Measurements from ENCODE around the gene TH.

TH gene

DNA sequence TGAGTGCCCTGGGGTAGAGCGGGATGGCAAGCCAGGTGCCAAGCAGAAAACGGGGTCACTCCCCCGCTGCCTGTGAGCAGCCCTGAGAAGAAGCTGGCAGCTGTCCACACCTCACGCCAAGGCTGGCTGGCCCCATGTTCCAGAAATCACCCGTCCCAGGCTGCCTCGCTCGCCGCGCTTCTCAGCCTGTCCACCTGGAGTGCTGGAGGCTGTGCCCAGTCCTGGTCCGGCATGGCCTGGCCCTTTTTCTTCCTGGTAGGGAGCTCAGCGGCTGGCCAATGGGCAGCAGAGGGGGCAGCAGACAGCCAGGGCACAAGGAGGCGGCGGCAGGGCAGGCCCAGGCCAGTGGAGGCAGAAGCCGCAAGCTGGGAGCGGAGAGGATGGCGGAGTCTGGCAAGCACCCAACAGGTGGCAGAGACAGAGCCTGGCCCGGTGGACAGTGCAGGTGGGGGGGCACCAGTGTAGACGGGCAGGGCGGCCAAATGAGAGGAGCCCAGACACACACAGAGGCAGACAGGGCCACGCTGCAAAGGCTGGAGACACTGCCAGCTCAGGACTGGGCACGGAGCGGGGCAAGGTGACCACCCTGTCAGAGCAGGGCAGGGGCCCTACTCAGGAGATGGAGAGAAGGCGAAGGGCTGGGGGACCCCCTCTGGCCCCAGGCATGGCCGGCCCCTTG lies 37.2 kb upstream of the TH start:
- no peak for DNase-seq

DNA sequence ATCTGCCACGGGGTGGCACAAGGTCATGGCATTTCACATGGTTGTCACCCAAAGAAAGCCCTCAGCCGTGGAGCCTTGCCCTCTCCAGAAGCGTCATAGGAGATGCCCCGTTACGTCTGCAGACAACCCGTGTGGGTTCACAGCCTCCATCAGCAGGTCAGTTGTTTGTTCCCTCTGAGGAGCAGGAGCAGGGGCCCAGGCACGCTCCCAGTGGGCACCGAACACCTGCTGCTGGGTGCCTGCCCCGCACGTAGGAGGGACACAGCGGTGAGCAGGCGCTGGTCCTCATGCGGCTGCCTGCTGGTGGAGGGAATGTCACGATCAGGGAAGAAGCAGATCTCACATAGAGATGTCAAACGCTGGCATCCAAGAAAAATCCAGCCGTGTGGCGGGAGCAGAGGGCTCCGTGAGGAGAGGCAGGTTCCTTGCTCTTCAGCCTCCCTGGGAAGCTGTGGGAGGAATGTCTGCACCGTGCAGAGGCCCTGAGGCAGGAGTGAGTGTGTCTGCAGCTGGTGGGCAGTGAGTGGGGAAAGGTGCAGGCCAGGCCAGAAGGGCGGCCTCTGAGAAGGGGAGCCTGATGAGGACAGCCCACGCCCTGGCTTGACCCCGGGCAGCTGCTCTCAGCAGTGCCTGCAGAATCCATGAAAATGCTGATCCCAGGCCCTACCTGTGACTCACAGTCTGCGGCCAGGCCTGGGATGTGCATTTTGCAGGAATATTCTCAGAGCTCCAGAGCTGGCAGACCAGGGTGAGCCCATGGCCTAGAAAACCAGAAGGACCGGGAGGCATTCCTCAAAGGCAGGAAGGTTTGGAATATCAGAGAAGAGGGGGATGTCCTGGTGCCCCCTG lies 36.4 kb upstream of the TH start:
- DNase-seq = no peak

DNA sequence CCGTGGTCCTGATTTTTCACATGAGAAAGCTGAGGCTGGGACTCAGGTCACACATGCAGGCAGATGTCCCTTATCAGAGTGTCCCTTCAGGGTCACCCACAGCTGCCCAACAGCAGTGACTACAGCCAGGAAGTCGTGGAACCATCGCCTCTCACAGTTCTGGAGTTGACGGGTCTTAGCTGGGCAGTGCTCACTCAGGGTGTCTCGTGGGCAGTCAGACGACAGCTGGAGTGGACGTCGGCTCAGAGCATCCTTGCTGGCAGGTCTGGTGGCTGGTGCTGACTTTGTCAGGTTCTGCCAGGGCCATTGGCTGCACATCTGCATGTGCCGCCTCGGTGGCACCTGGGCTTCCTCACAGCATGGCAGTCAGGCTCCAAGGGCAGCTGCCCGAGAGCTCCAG lies 35.6 kb upstream of the TH start:
- DNase-seq = no peak

DNA sequence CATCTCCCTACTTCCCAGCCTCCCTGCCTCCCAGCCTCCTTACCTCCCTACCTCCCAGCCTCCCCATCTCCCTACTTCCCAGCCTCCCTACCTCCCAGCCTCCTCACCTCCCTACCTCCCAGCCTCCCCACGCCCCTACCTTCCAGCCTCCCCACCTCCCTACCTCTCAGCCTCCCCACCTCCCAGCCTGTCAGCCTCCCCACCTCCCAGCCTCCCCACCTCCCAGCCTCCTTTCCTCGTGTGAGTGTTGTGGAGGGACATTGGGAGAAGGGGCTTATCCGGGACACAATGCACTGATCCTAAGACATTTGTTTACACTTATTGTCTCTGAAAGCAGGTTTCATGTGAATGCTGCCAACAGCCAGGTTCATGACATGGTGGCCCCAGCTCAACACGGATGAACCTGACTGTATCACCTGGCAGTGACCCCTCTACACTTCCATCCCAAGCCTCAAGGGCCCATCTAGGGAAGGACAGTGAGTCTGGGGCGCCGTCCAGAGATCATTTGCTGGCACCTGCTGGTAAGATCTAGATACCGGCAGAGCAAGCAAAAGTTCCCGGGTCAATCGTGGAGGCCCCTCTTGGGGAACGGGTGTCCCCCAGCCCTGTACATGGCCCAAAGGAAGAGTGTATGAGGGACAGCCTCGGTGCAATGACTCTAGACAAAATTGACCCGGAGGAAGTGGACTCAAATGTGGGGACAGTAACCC lies 34.5 kb upstream of the TH start:
- DNase-seq = peak in 1 of 5 donors; percentile 2

DNA sequence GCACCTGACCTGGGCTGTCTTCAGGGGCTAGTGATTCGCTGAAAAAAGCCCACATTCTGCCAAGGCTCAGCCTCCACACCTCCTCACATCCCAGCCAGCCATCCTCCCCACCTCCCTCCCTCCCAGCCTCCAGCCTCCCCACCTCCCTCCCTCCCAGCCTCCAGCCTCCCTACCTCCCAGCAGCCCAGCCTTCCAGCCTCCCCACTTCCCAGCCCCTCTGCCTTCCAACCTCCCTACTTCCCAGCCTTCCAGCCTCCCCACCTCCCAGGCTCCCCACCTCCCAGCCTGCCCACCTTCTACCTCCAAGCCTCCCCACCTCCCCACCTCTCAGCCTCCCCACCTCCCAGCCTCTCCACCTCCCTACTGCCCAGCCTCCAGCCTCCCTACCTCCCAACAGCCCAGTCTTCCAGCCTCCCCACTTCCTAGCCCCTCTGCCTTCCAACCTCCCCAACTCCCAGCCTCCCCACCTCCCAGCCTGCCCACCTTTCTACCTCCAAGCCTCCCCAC lies 33.7 kb upstream of the TH start:
- DNase-seq = peak in 1 of 5 donors; percentile 5

DNA sequence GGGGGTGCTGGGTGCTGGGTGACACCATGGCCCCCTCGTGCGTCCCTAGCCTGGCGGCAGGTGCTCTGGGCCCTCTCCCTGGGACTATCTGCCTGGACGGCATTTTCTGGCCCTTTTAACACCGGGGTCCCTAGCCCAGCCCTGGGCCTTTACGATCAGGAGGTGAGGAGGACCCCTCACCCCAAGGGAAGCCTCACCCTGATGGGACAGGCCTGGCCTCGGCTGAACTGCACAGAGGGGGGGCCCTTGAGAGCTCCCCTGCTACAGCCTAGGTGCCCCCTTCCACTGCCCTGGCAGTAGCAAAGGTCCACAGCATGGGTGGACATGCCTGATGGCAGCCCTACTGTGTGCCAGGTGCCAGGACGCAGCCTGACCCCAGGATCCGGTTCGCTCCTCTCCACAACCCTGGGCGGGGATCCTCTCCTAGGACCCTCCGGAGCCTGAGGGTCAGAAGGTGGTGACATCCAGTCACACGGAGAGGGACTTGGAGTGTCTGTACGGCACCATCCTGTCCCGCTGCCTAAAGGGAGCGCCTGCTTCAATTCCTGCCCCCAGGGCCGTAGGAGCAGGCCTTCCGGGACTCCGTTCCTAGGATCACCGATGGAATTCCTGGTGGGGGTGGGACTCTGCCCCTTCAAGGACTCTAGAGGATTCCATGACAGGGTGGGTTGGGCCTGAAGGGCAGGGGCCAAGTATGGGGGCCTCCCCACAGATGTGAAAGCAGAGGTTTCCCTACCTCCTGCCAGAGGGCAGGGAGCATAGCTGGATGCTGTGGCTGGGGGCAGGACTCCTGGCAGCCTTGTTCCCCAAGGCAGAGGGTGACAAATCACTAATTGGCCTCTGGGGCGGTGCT lies 33.0 kb upstream of the TH start:
- peak in 1 of 5 donors; percentile 11 for DNase-seq

DNA sequence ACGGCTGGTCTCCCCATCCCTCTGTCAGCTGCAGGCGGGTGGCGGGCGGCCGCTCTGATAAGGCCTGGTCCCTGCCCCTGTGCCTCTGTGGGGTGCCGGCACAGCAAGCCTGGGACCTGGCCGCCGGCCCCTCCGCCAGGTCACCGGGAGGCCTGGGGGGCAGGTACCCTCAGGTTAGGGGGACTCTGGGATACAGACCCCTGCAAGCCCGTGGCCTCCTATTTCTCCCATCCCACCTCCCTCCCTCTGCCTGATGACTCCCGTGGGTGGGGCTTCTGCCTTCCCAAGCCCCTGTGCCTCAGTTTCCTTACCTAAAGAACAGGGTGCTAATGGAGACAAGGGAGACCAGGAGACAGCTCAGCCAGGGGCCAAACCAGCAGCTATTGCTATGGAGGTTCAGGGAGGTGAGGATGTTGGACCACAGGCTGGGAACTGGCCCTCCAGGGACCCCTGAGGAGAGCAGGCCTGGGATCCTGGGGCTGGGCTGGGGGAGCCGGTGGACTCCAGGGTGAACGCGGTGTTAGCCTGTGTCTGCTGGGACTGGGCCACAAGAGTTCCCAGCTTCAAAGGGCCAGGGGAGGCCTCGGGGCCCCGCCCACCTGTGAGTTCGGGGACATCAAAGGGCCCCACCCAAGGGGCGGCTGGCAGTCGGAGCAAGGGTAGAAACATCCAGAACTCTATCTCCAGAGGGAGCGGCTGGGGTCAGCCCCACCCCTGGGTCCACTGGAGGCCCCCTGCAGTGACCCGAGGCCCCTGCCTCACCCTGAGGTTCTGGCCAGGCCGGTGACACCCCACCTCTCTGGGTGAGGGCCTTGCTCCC lies 32.0 kb upstream of the TH start:
- peak in 1 of 5 donors; percentile 5 for DNase-seq

DNA sequence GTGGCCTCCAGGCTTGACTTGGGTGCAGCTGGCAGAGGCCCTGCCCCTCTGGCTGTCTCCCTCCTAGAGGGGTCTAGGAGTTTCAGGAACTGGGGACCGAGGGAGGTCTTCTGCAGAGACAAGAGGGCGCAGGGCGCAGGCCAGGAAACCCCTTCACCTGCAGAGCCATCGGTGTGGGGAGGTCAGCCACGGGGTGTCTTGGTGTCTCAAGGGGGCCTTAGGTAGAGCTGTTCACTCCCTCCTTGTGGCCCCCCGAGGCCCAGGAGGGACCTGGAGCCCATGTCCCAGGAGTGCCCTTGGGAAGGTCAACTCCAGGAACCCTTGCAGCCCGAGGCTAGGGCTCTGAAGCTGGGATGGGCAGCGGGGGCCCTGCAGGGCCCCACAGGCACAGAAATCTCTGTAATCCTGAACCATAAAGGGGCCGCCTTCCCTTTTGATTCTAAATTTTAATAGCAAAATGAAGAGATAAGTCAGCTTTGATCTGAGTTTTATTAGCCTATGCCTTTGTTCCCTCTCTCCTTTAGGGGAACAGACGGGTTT lies 31.4 kb upstream of the TH start:
- DNase-seq = peak in 1 of 5 donors; percentile 5

DNA sequence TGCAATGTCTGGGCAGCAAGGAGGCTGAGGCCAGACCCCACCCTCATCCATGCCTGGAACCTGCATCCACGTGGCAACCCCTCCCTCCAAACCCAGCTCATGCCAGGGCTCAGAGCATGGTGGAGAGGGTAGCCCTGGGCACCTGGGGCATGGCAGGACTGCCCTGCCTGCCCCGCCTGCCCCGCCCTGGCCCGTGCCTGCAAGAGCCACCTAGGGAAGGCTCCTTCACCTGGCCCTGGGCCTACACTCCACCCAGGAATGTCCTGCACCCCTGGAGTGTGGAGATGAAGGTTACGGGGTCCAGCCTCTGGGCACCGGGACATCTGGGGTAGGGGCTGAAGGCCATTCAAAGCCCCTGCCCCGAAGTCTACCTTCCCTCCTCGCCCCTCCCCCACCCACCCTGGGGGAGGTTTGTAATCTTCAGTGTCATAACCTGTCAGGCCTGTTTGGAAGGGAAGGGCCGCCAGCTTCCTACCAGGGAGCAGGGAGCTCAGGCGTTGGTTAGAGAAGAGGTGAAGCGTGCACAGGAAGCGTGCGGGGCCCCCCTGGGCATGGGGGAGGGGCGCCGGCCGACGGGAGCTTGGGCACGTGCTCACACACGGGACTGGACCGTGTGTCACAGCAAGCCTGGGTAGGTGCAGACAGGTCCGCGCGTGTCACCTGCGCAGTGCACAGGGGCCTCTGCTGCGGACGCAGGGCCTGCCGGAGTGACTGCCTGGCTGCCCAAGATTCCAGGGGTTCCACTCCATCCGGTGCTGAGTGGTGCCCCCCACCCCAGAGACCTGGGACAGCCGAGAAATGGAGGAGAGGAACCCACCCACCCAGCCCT lies 30.7 kb upstream of the TH start:
- DNase-seq = no peak

DNA sequence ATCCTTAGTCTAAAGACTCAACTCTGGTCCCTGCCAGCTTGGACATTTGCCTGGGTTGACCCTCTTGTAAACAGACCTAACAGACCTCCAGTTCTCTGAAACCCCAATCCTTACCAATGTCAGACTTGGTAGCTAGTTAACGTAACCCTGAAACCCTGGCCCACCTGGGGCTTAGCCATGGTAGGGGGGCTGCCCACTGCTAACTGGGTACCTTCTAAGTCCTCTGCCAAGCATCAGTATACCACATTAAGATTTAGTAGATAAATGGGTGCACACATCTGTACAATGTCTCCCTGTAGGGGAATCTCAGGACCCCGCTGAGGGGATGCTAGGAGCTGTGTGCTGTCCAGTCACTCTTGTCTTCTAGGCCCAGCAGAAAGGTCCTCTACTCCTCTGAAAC lies 29.9 kb upstream of the TH start:
- DNase-seq = no peak

DNA sequence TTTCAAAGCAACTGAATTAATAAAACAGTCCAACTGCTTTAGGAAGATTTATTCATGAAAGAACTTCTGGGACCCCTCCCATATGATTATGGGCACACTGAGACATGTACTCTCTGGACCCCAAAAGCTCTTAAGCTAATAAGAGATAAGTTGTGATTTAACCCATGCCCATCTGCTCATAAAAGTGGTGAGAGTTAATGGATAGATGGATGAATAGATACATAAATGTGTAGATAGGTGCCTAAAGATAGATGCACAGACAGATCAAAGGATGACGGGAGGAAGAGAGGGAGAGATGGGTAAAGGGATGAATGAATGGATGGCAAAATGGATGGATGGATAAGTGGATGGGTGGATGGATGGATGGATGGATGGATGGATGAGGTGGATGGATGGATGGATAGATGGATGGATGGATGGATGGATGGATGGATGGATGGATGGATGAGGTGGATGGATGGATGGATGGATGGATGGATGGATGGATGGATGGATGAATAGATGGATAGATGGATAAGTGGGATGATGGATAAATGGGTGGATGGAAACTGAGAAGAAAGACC lies 29.4 kb upstream of the TH start:
- DNase-seq = no peak

DNA sequence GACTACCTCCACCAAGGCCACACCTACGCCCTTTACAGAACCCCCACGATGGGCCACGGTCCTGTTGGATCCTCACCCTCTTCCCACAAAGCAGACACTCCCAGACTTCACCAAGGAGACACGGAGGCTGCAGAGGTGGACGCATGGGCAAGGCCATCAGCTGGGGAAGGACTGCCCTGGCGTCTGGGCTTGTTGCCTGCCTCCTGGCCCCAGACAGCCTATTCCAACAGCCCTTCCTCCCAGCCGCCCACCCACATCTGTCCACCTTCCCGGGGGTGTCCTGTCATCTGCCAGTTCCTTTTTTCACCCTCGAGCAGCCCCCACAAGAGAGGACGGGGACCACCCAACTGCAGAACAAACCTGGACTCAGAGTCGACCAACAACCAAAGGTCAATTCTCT lies 28.9 kb upstream of the TH start:
- DNase-seq = no peak

DNA sequence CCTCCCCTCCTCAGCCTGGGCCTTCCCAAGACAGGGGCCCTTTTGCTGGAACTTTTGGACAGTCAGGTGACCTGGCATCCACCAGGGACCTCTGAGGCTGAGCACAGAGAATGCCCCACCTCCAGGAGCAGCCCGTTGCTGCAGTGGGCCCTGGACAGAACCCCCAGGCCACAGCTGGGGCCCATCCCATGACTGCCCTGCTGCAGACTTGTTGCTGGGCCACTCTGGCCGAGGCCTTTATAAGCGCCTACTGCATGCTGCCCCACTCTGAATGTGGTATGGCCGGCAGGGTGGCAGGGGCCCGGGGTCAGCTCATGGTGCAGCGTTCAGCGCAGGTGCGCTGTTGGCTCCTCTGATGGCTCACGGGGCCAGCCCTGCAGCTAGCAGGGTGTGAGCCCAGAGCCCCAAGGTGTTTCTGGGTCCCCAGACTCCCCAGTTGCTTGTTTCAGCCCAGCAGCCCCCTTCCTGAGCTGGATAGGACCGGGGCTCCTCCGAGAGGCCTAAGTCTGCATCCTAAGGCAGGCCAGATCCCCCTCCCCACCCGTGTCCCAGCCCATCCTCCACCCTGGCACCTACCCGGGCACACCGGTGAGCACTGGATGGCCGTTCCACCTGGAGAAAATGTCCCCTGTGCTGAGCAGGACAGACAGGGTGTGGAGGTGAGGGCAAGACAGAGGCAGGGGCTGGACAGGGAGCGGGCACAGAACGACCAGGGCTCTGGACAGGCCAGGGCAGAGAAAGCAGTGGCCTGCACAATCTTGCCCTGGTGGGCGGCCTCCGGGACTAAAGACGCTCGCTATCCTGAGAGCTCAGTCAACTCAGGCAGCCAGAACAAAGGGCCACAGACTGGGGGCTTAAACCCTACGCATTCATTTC lies 28.1 kb upstream of the TH start:
- no peak for DNase-seq

DNA sequence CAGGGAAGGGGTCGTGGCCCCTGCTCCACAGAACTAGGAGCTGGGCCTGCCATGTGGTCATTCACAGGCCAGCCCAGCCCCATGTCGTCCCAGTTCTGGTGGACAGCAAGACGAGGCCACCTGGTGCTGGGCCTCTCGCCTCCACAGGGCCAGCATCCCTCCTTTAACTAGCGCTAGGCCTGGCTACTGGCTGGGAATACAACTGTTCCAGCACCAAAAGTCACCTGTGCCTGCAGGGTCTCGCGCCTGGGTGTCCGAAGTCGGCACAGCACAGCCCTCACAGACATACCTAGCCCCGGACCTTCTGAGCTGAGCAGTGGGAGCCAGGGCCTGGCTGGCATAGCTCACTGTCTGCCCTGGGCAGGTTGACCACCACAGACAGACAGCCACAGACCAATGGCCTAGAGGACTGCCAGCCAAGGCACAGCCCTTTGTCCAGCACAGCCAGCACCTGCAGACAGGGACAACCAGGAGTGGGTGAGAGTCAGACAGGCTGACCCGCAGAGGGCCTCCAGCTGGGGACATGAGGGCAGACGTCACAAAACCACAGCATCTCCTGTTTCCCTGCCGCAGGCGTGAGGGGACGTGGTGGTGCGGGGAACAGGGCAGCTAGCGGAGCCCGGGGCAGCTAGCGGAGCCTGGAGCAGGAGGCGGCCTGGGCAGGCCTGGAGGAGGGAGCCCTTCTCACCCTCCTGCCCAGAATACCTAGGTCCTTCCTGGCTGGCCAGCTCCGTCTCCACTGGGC lies 27.2 kb upstream of the TH start:
- no peak for DNase-seq

DNA sequence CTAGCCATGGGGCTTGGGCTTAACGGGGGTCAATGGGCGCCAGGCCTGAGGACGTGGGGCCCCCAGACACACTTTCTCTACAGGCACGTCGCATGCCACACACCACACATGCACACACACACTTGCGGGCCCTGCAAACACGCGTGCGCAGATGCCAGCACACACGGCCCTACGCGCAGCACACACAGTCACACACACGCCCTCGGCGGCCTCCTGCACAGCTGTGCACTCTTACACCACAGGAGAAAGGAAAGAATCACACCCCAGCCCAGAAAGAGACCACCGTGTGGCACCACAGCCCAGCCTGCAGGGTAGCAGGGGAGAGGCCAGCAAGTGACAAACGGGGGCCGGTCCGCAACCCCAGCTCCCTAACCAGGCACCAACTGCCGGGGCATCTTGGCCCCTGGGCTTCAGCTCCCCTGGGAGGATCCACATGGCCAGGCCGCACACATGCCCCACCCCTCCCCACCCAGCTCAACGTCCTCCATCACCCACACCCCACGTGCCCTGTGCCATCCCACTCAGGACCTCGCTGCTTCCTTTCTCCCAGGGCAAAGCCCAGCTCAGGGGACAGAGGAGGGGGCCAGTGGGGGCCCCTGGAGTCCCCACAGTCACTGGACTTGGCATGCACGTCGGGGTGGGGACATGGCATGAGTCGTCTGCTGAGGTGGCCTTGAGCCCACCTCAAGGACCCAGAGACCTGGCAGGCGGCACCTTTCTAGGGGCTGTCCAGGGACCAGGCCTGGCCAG lies 26.3 kb upstream of the TH start:
- no peak for DNase-seq

DNA sequence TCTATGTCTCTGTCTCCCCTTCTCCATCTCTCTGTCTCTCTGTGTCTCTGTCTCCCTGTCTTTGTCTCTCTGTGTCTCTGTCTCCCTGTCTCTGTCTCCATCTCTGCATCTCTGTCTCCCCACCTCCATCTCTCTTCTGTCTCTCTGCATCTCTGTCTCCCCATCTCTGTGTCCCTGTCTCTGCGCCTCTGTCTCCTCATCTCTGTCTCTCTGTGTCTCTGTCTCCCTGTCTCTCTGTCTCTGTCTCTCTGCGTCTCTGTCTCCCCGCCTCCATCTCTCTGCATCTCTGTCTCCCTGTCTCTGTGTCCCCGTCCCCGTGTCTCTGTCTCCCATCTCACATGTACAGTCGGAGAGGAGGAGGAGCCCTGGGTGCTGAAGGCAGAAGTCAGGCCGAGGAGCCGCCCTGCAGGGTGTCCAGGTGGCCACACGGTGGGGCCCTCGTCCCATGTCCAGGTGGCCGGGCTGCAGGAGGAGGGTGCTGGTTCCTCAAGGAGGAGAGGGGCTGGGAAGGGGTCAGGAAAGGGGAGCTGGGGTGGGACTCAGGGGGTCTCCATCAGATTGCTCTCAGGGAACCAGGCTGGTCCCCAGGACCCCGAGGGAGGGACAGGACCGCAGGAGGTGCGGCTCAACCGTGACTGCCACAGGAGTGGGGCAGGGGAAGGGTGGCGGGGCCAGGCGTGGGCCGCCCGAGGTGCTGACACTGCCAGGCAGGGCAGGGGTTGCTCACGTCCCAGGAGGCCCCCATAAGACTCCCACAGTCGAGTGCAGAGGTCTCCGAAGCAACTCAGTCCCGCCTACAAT lies 25.6 kb upstream of the TH start:
- DNase-seq = peak; percentile 32 to 64 (median 52)

DNA sequence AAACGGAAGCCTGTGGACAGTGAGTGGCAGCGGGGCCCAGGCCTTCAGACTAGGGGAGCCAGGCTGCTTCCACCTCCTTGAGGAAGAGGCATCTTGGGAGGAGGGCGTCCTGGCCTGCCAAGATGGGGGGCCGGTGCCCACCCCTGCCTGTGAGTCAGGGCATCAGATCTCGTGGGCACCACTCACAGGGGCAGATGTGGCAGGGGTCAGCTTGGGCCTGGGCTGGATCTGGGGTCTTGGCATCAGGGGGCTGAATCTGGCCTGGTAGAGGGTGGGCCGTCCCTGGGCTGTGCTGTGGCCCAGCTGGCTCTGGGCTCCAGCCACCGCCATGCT lies 24.1 kb upstream of the TH start:
- no peak for DNase-seq
